Measurements from ENCODE around the gene CWC27.

GRCh38 chr5:64784451-64785025 is 15.8 kb downstream of the CWC27 start:
- TF ChIP-seq POLR2A (IDR thresholded peaks at IDR 0.05; ENCODE audit: low read depth, low read length) (no peak), TAF1 (IDR thresholded peaks at IDR 0.05; ENCODE audit: borderline replicate concordance, low read depth, low read length) (no peak), POLR2AphosphoS5 (IDR thresholded peaks at IDR 0.05; ENCODE audit: low read depth, low read length) (no peak)
